ENCODE data around the gene NFRKB. TPM values are rescaled to one million over a fixed set of nuclear protein-coding genes. Genes with fewer than 3 reads are reported as not detected.

The NFRKB gene
- total and polyA plus RNA-seq, 2 of the 8 experiments (the other 6 are each of a cell fraction or from before 2014, with no cell fraction given), result 17.0 to 31.0 TPM

- CTCF ChIA-PET (ENCODE audit: partially characterized antibody), result interaction anchor here (0.7 to 4.3 kb wide), 19 partner anchors 9 to 223 kb away, joined by 3 to 64 read pairs (median 5); no protein-coding TSS in a partner anchor
- TF ChIP-seq POLR2AphosphoS5 (IDR thresholded peaks at IDR 0.05; ENCODE audit: low read depth, low read length), result no peak
- TF ChIP-seq SRF (IDR thresholded peaks at IDR 0.05; ENCODE audit: low read depth, low read length), result no peak
- no peak for TF ChIP-seq RXRA (IDR thresholded peaks at IDR 0.05; ENCODE audit: insufficient read depth, low read depth, low read length)
- TF ChIP-seq, protein P1, sequence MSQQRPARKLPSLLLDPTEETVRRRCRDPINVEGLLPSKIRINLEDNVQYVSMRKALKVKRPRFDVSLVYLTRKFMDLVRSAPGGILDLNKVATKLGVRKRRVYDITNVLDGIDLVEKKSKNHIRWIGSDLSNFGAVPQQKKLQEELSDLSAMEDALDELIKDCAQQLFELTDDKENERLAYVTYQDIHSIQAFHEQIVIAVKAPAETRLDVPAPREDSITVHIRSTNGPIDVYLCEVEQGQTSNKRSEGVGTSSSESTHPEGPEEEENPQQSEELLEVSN (IDR thresholded peaks at IDR 0.05), result no peak
- no peak for TF ChIP-seq TCF12 (IDR thresholded peaks at IDR 0.05; ENCODE audit: low read depth, low read length)
- no peak for TF ChIP-seq TAF1 (IDR thresholded peaks at IDR 0.05; ENCODE audit: low read depth, low read length)
- no peak for TF ChIP-seq SIN3A (conservative IDR thresholded peaks at IDR 0.05 in 1 of 2, IDR thresholded peaks at IDR 0.05 in 1 of 2; ENCODE audit: low read depth in 1 of 2, low read length in 2 of 2)
- no peak for TF ChIP-seq KDM4A (IDR thresholded peaks at IDR 0.05; ENCODE audit: low read depth, low read length, severe bottlenecking)
- no peak for TF ChIP-seq ATF3 (IDR thresholded peaks at IDR 0.05; ENCODE audit: insufficient read depth, low read depth, low read length)
- TF ChIP-seq, protein P2, sequence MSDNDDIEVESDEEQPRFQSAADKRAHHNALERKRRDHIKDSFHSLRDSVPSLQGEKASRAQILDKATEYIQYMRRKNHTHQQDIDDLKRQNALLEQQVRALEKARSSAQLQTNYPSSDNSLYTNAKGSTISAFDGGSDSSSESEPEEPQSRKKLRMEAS (IDR thresholded peaks at IDR 0.05), result no peak
- no peak for TF ChIP-seq TBP (IDR thresholded peaks at IDR 0.05; ENCODE audit: low read depth, low read length)
- no peak for TF ChIP-seq RNF2 (IDR thresholded peaks at IDR 0.05; ENCODE audit: borderline replicate concordance, low read depth, low read length, missing control alignments, poor library complexity, severe bottlenecking)
Observed at GRCh38 chr11:129922674-129923073, 27.3 kb upstream of the NFRKB start.

More at GRCh38 chr11:129922674-129923073, 27.3 kb upstream of the NFRKB start:
- Histone ChIP-seq H3K18ac (ENCODE audit: extremely low read depth, low read length) (no peak overlapping the region), H2BK5ac (ENCODE audit: low read depth, low read length) (no peak overlapping the region), H3K4me3 (ENCODE audit: extremely low read depth in 1 of 4, insufficient read depth in 2 of 4, low read depth in 3 of 4, low read length in 4 of 4) (no peak overlapping the region), H2AFZ (ENCODE audit: low read length) (no peak overlapping the region), H2BK12ac (ENCODE audit: low read depth, low read length) (no peak overlapping the region), H2BK15ac (ENCODE audit: low read length) (no peak overlapping the region), H2BK20ac (ENCODE audit: low read length) (no peak overlapping the region), H2BK120ac (replicated peaks; ENCODE audit: low read depth, low read length) (no peak overlapping the region), H3K23ac (ENCODE audit: insufficient read length) (no peak overlapping the region), H4K20me1 (replicated peaks in 1 of 2; ENCODE audit: control insufficient read depth in 1 of 2, insufficient read depth in 2 of 2, low read length in 2 of 2) (no peaks in the 10 kb centered on the region), H3K27ac (ENCODE audit: low read depth, low read length) (no peak overlapping the region), H3K79me2 (ENCODE audit: control insufficient read depth in 1 of 2, insufficient read depth in 2 of 2, low read length in 2 of 2) (no peaks in the 10 kb centered on the region), H4K5ac (ENCODE audit: insufficient read length, low read depth, low read length) (no peak overlapping the region), H3K14ac (ENCODE audit: insufficient read length) (no peak overlapping the region), H4K91ac (replicated peaks; ENCODE audit: insufficient read length, low read length) (no peak overlapping the region), H3K79me1 (ENCODE audit: low read depth, low read length) (no peaks in the 10 kb centered on the region), H3K4me2 (ENCODE audit: insufficient read depth in 1 of 2, low read depth in 2 of 2, low read length in 2 of 2) (no peak overlapping the region), H3K23me2 (ENCODE audit: low read depth, low read length) (0 out of 2 replicates have a peak, but pooled peaks cover 3% of the 10 kb centered on the region), H3K9me3 (ENCODE audit: insufficient read depth in 2 of 2, low read depth in 1 of 2, low read length in 1 of 2) (no peaks in the 10 kb centered on the region), H3K4ac (replicated peaks; ENCODE audit: insufficient read length, low read depth, low read length) (no peak overlapping the region), H3K27me3 (replicated peaks in 1 of 4; ENCODE audit: control insufficient read depth in 3 of 4, extremely low read depth in 1 of 4, insufficient read depth in 3 of 4, low read length in 3 of 4) (no peaks in the 10 kb centered on the region), H3K36me3 (ENCODE audit: control insufficient read depth in 2 of 4, insufficient read depth in 4 of 4, low read length in 3 of 4) (peaks cover 0 to 12% (median 4%) of the 10 kb centered on the region in 4 experiments; a peak in 5 of 8 replicates), H2AK5ac (ENCODE audit: low read depth, low read length) (no peak overlapping the region), H3K9ac (replicated peaks in 1 of 4; ENCODE audit: extremely low read depth in 1 of 4, low read depth in 3 of 4, low read length in 3 of 4) (no peak overlapping the region), H3K4me1 (replicated peaks in 1 of 4; ENCODE audit: control insufficient read depth in 3 of 4, insufficient read depth in 4 of 4, low read length in 3 of 4) (peaks cover 0 to 4% (median 2%) of the 10 kb centered on the region in 4 experiments; a peak in 2 of 7 replicates), H3K56ac (replicated peaks; ENCODE audit: insufficient read length, low read depth, low read length) (no peak overlapping the region), H4K8ac (ENCODE audit: extremely low read depth, insufficient read depth, low read length) (no peak overlapping the region)
- DNase-seq (ENCODE audit: low read depth in 1 of 2, low spot score in 2 of 2), result no peak
- POLR2A ChIA-PET (ENCODE audit: partially characterized antibody), result interaction anchor here (0.7 to 0.8 kb wide), 2 partner anchors 127 to 148 kb away, joined by 3 read pairs; no protein-coding TSS in a partner anchor
- 91% methylated on average over 5 of the region's 5 CpGs; no CpG with 5 or more reads in 1 of the 2 experiments for WGBS, 2 experiments (ENCODE audit: extremely low coverage in 1 of 2, insufficient coverage in 1 of 2, insufficient read length in 1 of 2, insufficient replicate concordance in 2 of 2, low coverage in 1 of 2, low lambda C conversion rate in 2 of 2, missing lambda C conversion rate in 1 of 2)
- FAIRE-seq, result no peak
